Dendritic cell treated with granulocyte-macrophage colony-stimulating factor and Interleukin-4, amounts not matched to agents 40 ng/mL and 50 ng/mL, for 4 days (primary cell): ENCODE measurements around the gene KLF3.

Experiments used
- H3K27ac Mint-ChIP-seq: one replicate; pipeline ENCODE4 v1.8.0; 2022; ENCODE audit warnings: mild to moderate bottlenecking, mixed read lengths
- H3K27me3 Mint-ChIP-seq: one replicate; pipeline ENCODE4 v1.8.0; 2022; ENCODE audit warnings: mild to moderate bottlenecking, mixed read lengths
- H3K36me3 Mint-ChIP-seq: one replicate; pipeline ENCODE4 v1.8.0; 2022; ENCODE audit warnings: low read depth, mixed read lengths
- H3K4me1 Mint-ChIP-seq: one replicate; pipeline ENCODE4 v1.8.0; 2022; ENCODE audit warnings: low read depth, mixed read lengths
- H3K4me3 Mint-ChIP-seq: one replicate; pipeline ENCODE4 v1.8.0; 2022; ENCODE audit warnings: mild to moderate bottlenecking, moderate library complexity, mixed read lengths
- H3K9me3 Mint-ChIP-seq: one replicate; pipeline ENCODE4 v1.8.0; 2022; ENCODE audit warnings: mixed read lengths
- intact Hi-C: fragments of 100-400 bp; cut with micrococcal nuclease; formaldehyde crosslinking; loops from one replicate; pipeline ENCODE4 v1.15.0; 2022

Gene KLF3

GRCh38 chr4:38663090-38663800 is 754 bp upstream of the KLF3 start:
- H3K27ac Mint-ChIP-seq = peak overlapping the region; percentile 83
- H3K36me3 Mint-ChIP-seq = peaks cover 21% of the 10 kb centered on the region
- intact Hi-C loops = loop anchor here (5.0 kb wide), 1 partner anchor 81 kb away; no protein-coding TSS in a partner anchor
- peaks cover 2% of the 10 kb centered on the region for H3K27me3 Mint-ChIP-seq
- H3K4me3 Mint-ChIP-seq = peak overlapping the region; percentile 70
- H3K9me3 Mint-ChIP-seq = peaks cover 8% of the 10 kb centered on the region
- H3K4me1 Mint-ChIP-seq = peaks cover 48% of the 10 kb centered on the region

GRCh38 chr4:38664706-38665401 is 855 bp downstream of the KLF3 start:
- H3K36me3 Mint-ChIP-seq = peaks cover 21% of the 10 kb centered on the region
- peaks cover 8% of the 10 kb centered on the region for H3K9me3 Mint-ChIP-seq
- H3K4me3 Mint-ChIP-seq = peak overlapping the region; percentile 93
- H3K27me3 Mint-ChIP-seq = no peaks in the 10 kb centered on the region
- peak overlapping the region; percentile 87 for H3K27ac Mint-ChIP-seq
- intact Hi-C loops = loop anchor here (5.0 kb wide), 1 partner anchor 83 kb away; no protein-coding TSS in a partner anchor
- peaks cover 48% of the 10 kb centered on the region for H3K4me1 Mint-ChIP-seq

GRCh38 chr4:38665551-38666411 is 1.8 kb downstream of the KLF3 start:
- Mint-ChIP-seq H3K4me1 (peaks cover 54% of the 10 kb centered on the region), H3K27me3 (no peaks in the 10 kb centered on the region), H3K4me3 (peak overlapping the region; percentile 93), H3K27ac (peak overlapping the region; percentile 87), H3K9me3 (peaks cover 4% of the 10 kb centered on the region), H3K36me3 (peaks cover 21% of the 10 kb centered on the region)
- intact Hi-C loops = no loop called here

- Mint-ChIP-seq H3K27ac (peak overlapping the region; percentile 87), H3K9me3 (no peaks in the 10 kb centered on the region), H3K27me3 (no peaks in the 10 kb centered on the region), H3K4me3 (peak overlapping the region; percentile 93), H3K4me1 (peaks cover 56% of the 10 kb centered on the region), H3K36me3 (peaks cover 27% of the 10 kb centered on the region)
- intact Hi-C loops = no loop called here
Measured at GRCh38 chr4:38666766-38667084, 2.7 kb downstream of the KLF3 start.

GRCh38 chr4:38667085-38667893 is 3.3 kb downstream of the KLF3 start:
- peak overlapping the region; percentile 93 for H3K4me3 Mint-ChIP-seq
- intact Hi-C loops = no loop called here
- no peaks in the 10 kb centered on the region for H3K9me3 Mint-ChIP-seq
- peaks cover 27% of the 10 kb centered on the region for H3K36me3 Mint-ChIP-seq
- H3K27ac Mint-ChIP-seq = peak overlapping the region; percentile 87
- H3K4me1 Mint-ChIP-seq = peaks cover 54% of the 10 kb centered on the region
- H3K27me3 Mint-ChIP-seq = no peaks in the 10 kb centered on the region

- H3K4me3 Mint-ChIP-seq = no peak overlapping the region
Measured at GRCh38 chr4:38668203-38668971, 4.4 kb downstream of the KLF3 start.

GRCh38 chr4:38669208-38669607 is 5.2 kb downstream of the KLF3 start:
- Mint-ChIP-seq H3K4me3 (no peak overlapping the region), H3K4me1 (peaks cover 69% of the 10 kb centered on the region), H3K27ac (no peak overlapping the region)

More at GRCh38 chr4:38668203-38668971, 4.4 kb downstream of the KLF3 start:
- Mint-ChIP-seq H3K4me1 (peaks cover 61% of the 10 kb centered on the region), H3K9me3 (no peaks in the 10 kb centered on the region), H3K27ac (no peak overlapping the region), H3K27me3 (no peaks in the 10 kb centered on the region), H3K36me3 (peaks cover 27% of the 10 kb centered on the region)
- intact Hi-C loops = no loop called here

GRCh38 chr4:38670109-38670901 is 6.3 kb downstream of the KLF3 start:
- Mint-ChIP-seq H3K36me3 (peaks cover 15% of the 10 kb centered on the region), H3K27ac (peak overlapping the region; percentile 93), H3K4me1 (peaks cover 76% of the 10 kb centered on the region), H3K27me3 (no peaks in the 10 kb centered on the region), H3K9me3 (no peaks in the 10 kb centered on the region), H3K4me3 (peak overlapping the region; percentile 59)
- intact Hi-C loops = loop anchor here (5.0 to 10.0 kb wide), 2 partner anchors 56 to 148 kb away; no protein-coding TSS in a partner anchor

More at GRCh38 chr4:38669208-38669607, 5.2 kb downstream of the KLF3 start:
- Mint-ChIP-seq H3K9me3 (no peaks in the 10 kb centered on the region), H3K36me3 (peaks cover 26% of the 10 kb centered on the region), H3K27me3 (no peaks in the 10 kb centered on the region)
- intact Hi-C loops = no loop called here

- no peaks in the 10 kb centered on the region for H3K27me3 Mint-ChIP-seq
- H3K27ac Mint-ChIP-seq = peak overlapping the region; percentile 93
- intact Hi-C loops = loop anchor here (5.0 to 10.0 kb wide), 2 partner anchors 56 to 149 kb away; no protein-coding TSS in a partner anchor
- H3K36me3 Mint-ChIP-seq = peaks cover 10% of the 10 kb centered on the region
- H3K4me3 Mint-ChIP-seq = peak overlapping the region; percentile 59
- H3K9me3 Mint-ChIP-seq = no peaks in the 10 kb centered on the region
- H3K4me1 Mint-ChIP-seq = peaks cover 79% of the 10 kb centered on the region
Measured at GRCh38 chr4:38670939-38671591, 7.1 kb downstream of the KLF3 start.

- Mint-ChIP-seq H3K4me3 (peak overlapping the region; percentile 59), H3K27me3 (no peaks in the 10 kb centered on the region), H3K36me3 (peaks cover 6% of the 10 kb centered on the region), H3K9me3 (no peaks in the 10 kb centered on the region), H3K27ac (peak overlapping the region; percentile 93), H3K4me1 (peaks cover 75% of the 10 kb centered on the region)
- intact Hi-C loops = loop anchor here (5.0 to 10.0 kb wide), 2 partner anchors 57 to 149 kb away; no protein-coding TSS in a partner anchor
Measured at GRCh38 chr4:38671592-38671940, 7.6 kb downstream of the KLF3 start.

GRCh38 chr4:38672074-38672396 is 8.0 kb downstream of the KLF3 start:
- intact Hi-C loops = loop anchor here (5.0 to 10.0 kb wide), 2 partner anchors 57 to 150 kb away; no protein-coding TSS in a partner anchor
- Mint-ChIP-seq H3K27ac (peak overlapping the region; percentile 93), H3K9me3 (no peaks in the 10 kb centered on the region), H3K4me3 (peak overlapping the region; percentile 63), H3K27me3 (no peaks in the 10 kb centered on the region), H3K36me3 (peaks cover 6% of the 10 kb centered on the region), H3K4me1 (peaks cover 77% of the 10 kb centered on the region)
